Measurements from ENCODE around the gene PZP. TPM values are rescaled to one million over a fixed set of nuclear protein-coding genes. Genes with fewer than 3 reads are reported as not detected.
A peak's percentile ranks its signal among the peaks of the same experiment; 100 is the strongest.
"Not testable (repeated sequence)": the region's sequence is repeated elsewhere in the genome, so short reads cannot be mapped to it uniquely, and the experiment has no call there.

Gene PZP
- total RNA-seq, 3 donors from 2014 or later: under 0.01 to 0.80 TPM; not detected in 1

DNA sequence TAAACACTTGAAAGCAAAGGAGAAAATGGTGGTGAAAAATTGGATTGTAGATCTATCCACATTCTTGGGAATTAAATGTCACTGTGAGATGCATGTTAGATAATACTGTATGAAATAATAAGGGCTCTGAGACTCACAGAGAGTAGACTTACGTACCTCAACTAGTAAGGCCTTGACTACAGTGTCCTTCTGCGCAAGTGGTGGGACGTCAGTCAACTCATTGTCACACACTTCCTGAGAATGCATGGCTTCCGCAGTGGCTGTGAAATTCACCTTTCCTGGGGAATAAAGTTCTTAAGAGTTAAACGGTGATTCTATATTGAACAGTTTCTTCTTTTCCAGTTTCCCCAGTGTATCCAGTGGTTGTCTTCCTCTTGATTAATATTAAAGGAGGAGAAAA lies 32.6 kb upstream of the PZP start:
- H3K4me1 ChIP-seq: no peaks in the 10 kb centered on the region
- TF ChIP-seq POLR2AphosphoS5 (IDR thresholded peaks at IDR 0.05): no peak
- TF ChIP-seq, protein P1, sequence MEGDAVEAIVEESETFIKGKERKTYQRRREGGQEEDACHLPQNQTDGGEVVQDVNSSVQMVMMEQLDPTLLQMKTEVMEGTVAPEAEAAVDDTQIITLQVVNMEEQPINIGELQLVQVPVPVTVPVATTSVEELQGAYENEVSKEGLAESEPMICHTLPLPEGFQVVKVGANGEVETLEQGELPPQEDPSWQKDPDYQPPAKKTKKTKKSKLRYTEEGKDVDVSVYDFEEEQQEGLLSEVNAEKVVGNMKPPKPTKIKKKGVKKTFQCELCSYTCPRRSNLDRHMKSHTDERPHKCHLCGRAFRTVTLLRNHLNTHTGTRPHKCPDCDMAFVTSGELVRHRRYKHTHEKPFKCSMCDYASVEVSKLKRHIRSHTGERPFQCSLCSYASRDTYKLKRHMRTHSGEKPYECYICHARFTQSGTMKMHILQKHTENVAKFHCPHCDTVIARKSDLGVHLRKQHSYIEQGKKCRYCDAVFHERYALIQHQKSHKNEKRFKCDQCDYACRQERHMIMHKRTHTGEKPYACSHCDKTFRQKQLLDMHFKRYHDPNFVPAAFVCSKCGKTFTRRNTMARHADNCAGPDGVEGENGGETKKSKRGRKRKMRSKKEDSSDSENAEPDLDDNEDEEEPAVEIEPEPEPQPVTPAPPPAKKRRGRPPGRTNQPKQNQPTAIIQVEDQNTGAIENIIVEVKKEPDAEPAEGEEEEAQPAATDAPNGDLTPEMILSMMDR (IDR thresholded peaks at IDR 0.05): no peak
- no peak for TF ChIP-seq POLR2A (IDR thresholded peaks at IDR 0.05)
- H3K9me3 ChIP-seq: no peaks in the 10 kb centered on the region
- intact Hi-C loops (cut with DNase I; ENCODE audit: low total_unique reads): no loop called here
- H3K27me3 ChIP-seq: no peaks in the 10 kb centered on the region
- H3K36me3 ChIP-seq: no peaks in the 10 kb centered on the region
- no peak for DNase-seq (ENCODE audit: low spot score in 2 of 2)
- peak overlapping the region; percentile 38 to 66 (median 47) for H3K4me3 ChIP-seq
- peak overlapping the region in 1 of 2 donors; percentile 2 for H3K27ac ChIP-seq

DNA sequence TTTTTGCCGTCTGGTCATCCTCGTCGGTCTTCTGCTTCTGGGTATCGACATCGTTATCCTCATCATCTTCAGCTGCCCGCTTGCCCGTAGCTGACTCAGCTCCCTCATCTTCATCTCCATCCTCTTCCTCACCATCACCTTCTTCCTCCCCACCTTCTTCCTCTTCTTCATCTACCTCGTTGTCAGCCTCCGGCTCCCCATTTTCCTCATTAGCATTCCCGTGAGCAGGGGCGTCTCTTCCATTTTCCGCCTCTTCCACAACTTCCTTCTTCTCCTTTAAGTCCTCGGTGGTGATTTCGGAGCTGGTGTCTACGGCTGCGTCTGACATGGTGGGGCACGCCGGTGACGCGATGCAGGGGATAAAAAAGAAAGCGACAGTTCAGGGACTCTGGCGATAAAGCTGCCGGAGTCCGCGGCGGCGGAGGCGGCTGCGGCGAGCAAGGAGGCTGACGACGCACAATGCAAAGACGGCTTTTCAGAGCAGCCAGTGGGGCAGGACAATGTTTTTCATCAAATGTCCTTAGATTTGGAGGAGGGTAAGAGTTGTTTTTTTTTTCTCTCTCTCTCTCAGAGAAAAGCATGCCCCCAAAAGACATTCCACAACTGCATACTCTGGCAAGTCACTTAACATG lies 31.9 kb upstream of the PZP start:
- intact Hi-C loops (cut with DNase I; ENCODE audit: low total_unique reads): not testable (repeated sequence)

DNA sequence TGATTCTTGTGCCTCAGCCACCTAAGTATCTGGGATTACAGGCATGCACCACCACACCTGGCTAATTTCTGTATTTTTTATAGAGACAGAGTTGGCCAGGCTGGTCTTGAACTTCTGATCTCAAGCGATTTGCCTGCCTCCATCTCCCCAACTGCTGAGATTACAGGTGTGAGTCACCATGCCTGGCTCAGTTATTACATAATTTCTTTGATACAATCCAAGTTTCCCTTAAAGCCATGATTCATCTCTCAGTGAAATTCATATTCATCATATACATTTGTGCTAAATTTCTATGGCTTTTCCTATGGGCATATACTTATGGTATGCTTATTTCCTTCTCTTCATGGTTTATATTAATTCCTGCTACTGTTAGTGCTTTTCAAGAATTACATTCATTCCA lies 29.1 kb upstream of the PZP start:
- Histone ChIP-seq H3K4me3 (no peak overlapping the region), H3K9me3 (no peaks in the 10 kb centered on the region), H3K36me3 (no peaks in the 10 kb centered on the region), H3K4me1 (no peaks in the 10 kb centered on the region), H3K27ac (no peak overlapping the region), H3K27me3 (no peaks in the 10 kb centered on the region)
- intact Hi-C loops (cut with DNase I; ENCODE audit: low total_unique reads): no loop called here
- no peak for TF ChIP-seq POLR2AphosphoS5 (IDR thresholded peaks at IDR 0.05)
- no peak for TF ChIP-seq POLR2A (IDR thresholded peaks at IDR 0.05)
- TF ChIP-seq, protein P1 (IDR thresholded peaks at IDR 0.05): no peak
- no peak for DNase-seq (ENCODE audit: low spot score in 2 of 2)

More for the DNA sequence above, 31.9 kb upstream of the PZP start:
- peak overlapping the region; percentile 38 to 66 (median 47) for H3K4me3 ChIP-seq
- H3K4me1 ChIP-seq; H3K36me3 ChIP-seq; DNase-seq (ENCODE audit: low spot score in 2 of 2); H3K27me3 ChIP-seq; H3K9me3 ChIP-seq: not testable (repeated sequence)
- peak overlapping the region; percentile 21 to 23 for H3K27ac ChIP-seq

DNA sequence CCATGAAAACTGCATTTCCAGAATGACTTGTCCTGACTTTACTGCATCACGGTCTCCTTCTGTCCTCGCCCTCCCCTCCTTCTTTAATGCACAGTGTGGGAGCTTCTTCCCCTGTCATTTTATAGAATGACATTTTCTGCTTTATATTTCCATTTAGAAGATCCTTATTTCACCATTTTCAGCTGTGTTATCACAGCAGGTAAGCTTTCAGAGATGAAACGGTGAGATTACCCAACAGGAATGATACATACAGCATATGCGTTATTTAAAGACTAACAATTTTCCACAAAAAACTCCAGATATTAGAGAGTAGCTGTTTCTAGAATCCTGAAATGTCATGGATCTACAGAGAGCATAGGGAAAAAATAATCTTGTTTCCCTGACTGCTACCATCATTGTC lies 27.3 kb upstream of the PZP start:
- no peaks in the 10 kb centered on the region for H3K9me3 ChIP-seq
- TF ChIP-seq POLR2A (IDR thresholded peaks at IDR 0.05): no peak
- TF ChIP-seq POLR2AphosphoS5 (IDR thresholded peaks at IDR 0.05): no peak
- TF ChIP-seq, protein P1 (IDR thresholded peaks at IDR 0.05): no peak
- DNase-seq (ENCODE audit: low spot score in 2 of 2): no peak
- no peaks in the 10 kb centered on the region for H3K27me3 ChIP-seq
- no peaks in the 10 kb centered on the region for H3K4me1 ChIP-seq
- intact Hi-C loops (cut with DNase I; ENCODE audit: low total_unique reads): no loop called here
- H3K36me3 ChIP-seq: no peaks in the 10 kb centered on the region
- no peak overlapping the region for H3K4me3 ChIP-seq
- H3K27ac ChIP-seq: no peak overlapping the region

DNA sequence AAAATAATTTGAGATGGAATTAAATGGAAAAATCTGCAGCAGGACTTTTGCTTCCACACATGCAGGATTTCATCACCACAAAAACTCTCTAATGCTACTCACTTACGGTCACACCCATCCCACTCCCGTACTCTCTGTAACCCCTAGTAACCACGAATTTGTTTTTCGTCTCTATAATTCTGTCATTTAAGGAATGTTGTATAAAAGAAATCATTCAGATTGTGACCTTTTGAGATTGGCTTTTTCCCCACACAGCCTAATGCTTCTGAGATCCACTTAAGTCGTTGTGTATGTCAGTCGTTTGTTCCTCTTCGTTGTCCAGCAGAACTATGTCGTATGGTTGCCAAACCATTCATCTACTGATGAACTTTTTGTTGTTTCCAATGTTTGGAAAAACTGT lies 19.8 kb upstream of the PZP start:
- Histone ChIP-seq H3K9me3 (no peaks in the 10 kb centered on the region), H3K36me3 (no peaks in the 10 kb centered on the region), H3K4me1 (no peaks in the 10 kb centered on the region), H3K27ac (peak overlapping the region in 1 of 2 donors; percentile 1), H3K4me3 (no peak overlapping the region), H3K27me3 (no peaks in the 10 kb centered on the region)
- DNase-seq (ENCODE audit: low spot score in 2 of 2): no peak
- TF ChIP-seq POLR2AphosphoS5 (IDR thresholded peaks at IDR 0.05): no peak
- TF ChIP-seq, protein P1 (IDR thresholded peaks at IDR 0.05): no peak
- no peak for TF ChIP-seq POLR2A (IDR thresholded peaks at IDR 0.05)
- intact Hi-C loops (cut with DNase I; ENCODE audit: low total_unique reads): no loop called here
